ENCODE data around the gene GNAT1. TPM values are rescaled to one million over a fixed set of nuclear protein-coding genes. Genes with fewer than 3 reads are reported as not detected.
"Not testable (repeated sequence)": the region's sequence is repeated elsewhere in the genome, so short reads cannot be mapped to it uniquely, and the experiment has no call there.

GNAT1 gene
- polyA plus RNA-seq, 4 donors, result not detected

- no peak for DNase-seq (ENCODE audit: low read depth in 4 of 4, low spot score in 3 of 4)
Measured at GRCh38 chr3:50201573-50202315, 10.3 kb downstream of the GNAT1 start.

DNA sequence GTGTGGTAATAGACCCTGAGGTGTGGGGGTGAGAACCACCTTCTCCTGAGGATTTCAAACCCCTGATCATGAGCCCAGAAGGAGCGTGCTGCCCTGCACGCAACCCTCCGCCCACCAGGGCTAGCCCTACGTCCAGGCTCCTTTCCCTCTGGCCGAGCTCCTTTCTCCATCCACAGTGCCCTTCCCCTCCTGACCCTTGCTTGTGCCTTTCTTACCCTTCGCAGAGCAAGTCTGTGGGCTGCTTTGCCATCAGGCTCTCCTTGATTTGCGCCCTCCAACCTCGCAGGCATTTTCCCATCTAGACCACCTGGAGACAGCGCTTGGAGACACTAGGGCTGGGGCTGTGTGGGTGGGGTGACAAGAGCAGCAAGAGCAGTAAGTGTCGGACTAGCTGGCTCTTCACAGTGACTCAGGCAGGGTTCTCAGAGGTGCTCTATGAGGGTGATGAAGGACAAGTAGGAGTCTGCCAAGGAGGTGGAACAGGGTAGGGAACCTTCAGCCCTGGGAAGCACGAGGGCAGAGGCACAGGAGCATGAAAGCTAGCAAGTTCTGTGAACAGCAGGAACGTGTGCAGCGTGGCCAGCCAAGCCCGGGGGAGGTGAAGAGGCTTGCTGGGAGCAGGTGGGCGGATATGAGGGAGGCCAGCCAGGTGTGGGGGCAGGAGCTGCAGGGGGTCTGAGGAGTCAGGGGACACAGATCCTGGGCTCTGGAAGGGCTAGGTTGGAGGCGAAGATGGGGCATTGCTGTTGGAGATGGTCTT, 11.1 kb downstream of the GNAT1 start:
- DNase-seq (ENCODE audit: low read depth in 4 of 4, low spot score in 3 of 4), result no peak

DNA sequence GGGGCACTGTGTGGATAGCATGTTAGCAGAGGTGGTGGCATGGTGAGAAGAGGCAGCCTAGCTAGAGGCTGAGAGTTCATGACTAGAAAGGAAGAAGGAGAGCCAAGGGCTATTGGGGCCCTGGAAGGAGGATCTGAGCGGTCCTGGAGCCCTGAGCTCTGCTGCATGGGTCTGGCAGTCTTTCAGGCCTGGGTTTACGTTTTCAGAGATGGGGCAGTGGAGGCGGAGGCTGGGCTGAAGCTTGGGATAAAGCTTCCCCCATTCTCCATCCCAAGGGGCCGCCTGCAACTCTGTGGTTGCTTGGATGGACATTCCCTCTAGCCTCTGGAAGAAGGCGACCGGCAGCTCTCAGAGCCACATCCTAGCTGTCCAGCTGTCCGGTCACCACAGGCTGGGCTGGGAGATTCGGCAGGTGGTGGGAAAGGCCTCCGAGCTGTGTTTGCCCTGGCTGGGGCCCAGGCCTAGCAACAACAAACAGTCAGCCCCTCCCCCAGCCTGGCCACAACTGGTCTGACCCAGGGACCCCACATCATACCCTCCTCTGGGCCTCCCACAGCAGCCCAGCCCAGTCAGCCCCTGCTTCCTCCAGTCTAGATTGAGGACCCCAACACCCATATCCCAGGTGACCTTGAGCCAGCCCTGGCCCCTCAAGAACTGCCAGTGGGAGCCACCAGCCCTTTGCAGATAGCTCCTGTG, 11.9 kb downstream of the GNAT1 start:
- no peak for DNase-seq (ENCODE audit: low read depth in 4 of 4, low spot score in 3 of 4)

DNA sequence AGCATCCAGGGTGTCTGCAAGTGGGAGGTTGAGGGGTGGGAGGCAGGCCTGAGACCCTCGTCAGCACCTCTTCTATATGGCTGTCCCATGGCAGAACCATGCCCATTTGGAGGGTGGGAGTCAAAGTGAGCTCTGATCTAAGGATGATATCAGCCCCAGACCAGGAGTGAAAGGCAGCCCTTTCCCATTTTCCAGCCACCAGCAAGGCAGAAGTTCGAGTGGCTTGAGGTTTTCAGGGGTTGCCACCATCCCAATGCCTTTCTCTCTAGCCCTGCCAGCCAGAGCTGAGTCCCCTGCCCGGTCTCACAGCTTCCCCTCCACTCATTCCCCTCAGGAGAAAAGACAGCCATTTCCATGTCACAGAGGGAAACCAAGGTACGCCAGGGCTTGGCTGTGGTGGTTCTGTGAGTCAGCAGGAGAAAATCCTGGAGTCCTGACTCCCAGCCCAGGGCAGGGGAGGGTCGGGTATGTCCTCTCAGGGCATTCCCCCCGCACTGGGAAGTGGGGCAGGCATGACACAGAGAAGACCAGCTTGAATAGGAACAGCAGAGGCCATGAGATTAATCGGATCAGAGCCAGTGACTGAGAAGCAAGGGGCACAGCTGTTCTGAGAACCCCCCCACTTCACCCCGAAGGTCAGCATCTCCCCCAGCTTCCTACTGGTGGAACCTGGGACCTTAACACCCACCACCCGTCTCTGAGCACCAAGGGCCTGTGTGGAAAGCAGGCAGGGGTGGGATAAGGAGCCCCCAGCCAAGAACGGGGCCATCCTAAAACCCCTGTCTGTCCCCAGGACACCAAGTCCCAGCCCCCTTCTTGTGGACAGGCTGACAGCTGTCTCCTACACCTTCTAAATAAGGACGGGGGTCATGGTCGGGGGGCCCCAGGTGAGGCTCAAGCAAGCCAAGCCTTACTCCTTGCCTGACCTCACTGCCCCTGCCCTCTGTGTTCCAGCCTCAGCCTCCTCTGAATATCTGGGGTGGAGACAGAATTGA, 12.7 kb downstream of the GNAT1 start:
- DNase-seq (ENCODE audit: low read depth in 4 of 4, low spot score in 3 of 4), result no peak

DNA sequence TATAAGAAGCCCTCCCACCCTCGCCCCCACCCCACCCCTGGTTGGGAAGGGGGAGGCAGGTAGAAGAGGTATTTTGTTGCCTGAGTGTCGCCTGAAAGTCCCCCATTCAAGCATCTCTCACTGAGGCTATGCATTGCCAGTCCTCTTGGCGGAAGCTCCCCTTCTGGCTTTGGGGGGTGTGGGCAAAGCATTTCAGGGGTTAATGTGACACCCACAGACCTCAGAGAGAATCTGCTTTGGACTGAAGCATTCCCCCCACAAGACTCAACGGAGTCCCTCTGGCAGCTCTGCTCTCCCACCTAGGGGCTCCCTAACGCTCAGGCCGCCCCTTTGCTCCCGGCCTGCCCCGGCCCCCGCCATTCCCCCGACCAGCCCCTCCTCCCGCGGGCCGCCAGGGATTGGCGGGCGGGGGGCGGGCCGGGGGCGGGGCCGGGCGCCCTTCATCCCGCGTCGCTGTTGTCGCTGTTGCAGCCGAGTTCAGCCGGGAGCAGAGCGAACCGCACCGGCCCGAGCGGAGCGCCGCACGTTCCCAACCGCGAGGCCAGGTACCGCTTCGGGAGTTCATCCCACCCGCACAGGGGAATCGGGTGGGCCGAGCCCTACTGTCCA, 13.5 kb downstream of the GNAT1 start, which contains the start of gene SLC38A3:
TSS of gene SLC38A3 (plus strand) at position 468 of the 609 bp plus-strand sequence. CDS start 8,929 bp downstream, outside the sequence.
- DNase-seq (ENCODE audit: low read depth in 4 of 4, low spot score in 3 of 4), result no peak

DNA sequence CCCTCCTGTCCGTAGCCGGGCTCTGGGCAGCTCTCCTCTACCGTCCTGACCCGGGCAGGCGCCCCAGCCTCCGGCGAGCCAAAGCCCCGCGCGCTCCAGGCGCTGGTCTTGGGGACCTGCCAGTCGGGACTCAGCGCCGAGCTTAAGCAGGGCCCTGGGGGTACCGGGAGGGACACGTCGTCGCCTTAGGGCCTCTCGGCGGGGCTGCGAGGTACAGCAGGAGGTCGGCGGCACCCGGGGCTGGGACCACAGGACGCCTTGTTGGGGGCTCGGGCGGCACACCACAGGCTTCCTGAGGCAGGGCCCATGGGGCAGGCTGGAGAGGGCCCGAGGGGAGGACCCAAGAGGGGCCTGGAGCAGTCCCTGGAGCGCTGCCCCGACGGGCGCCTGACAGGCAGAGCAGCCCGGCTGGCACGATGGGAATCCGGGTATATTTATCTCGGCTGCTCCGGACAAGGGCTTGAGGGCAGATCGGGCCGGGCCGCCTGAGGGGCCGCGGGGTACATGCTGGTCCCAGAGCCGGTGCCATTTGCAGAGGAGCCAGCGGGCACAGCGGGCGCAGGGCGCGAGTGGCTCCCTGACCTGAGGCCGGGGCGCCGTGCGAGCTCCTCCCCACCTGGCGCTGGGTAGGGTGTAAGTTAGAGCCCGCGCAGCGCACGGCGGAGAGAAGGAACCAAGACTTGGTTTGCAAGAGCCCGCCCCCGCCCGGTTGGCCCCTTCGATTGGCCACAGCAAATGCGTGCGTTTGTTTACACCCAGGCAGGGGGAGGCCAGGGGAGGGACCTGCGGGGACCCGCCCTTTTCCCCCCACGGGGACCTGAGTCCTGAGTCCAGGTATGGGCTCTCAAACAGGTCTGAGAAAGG, 14.2 kb downstream of the GNAT1 start:
- no peak for DNase-seq (ENCODE audit: low read depth in 4 of 4, low spot score in 3 of 4)

DNA sequence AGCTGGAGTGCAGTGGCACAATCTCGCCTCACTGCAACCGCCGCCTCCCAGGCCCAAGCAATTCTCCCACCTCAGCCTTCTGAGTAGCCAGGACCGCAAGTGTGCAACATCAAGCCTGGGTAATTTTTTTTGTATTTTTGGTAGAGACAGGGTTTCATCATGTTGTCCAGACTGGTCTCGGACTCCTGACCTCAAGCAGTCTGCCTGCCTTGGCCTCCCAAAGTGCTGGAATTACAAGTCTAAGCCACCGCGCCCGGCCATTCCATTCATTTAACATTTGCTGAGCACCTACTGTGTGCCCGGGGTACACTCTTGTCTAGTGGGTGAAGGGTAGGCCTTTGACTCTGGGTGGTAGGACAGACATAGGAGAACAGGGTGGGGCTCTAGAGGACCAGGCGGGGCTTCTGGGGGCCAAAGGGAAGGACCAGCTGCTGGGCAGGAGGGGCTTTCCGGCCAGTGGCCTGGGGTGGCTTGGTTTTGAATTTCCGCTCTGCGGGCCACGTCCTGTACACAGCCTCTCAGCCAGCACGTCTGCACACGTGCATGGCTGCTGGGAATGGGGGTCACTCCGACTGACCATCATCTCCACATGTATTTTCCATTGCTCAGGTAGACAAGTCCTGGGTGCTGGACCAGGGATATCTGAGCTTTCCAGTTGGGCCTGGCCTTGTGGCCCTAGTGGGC, 16.1 kb downstream of the GNAT1 start:
- no peak for DNase-seq (ENCODE audit: low read depth in 4 of 4, low spot score in 3 of 4)

- no peak for DNase-seq (ENCODE audit: low read depth in 4 of 4, low spot score in 3 of 4)
Measured at GRCh38 chr3:50208677-50209344, 17.4 kb downstream of the GNAT1 start.

DNA sequence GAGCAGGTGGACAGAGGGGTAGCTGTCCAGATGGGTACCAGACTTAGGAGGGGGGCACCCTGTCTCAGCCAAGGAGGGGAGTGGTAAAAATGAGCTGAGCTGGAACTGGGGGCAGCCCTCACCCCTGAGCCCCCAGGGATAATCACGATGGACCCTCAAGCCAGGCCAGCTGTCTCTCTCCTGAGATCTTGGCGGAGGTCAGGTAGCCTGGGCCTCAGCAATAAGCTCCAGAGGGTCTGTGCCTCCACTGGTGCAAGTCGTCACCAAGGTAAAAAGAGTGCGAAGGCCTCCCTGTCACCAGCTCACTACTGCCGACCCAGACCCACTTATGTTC, 18.7 kb downstream of the GNAT1 start:
- no peak for DNase-seq (ENCODE audit: low read depth in 4 of 4, low spot score in 3 of 4)

DNA sequence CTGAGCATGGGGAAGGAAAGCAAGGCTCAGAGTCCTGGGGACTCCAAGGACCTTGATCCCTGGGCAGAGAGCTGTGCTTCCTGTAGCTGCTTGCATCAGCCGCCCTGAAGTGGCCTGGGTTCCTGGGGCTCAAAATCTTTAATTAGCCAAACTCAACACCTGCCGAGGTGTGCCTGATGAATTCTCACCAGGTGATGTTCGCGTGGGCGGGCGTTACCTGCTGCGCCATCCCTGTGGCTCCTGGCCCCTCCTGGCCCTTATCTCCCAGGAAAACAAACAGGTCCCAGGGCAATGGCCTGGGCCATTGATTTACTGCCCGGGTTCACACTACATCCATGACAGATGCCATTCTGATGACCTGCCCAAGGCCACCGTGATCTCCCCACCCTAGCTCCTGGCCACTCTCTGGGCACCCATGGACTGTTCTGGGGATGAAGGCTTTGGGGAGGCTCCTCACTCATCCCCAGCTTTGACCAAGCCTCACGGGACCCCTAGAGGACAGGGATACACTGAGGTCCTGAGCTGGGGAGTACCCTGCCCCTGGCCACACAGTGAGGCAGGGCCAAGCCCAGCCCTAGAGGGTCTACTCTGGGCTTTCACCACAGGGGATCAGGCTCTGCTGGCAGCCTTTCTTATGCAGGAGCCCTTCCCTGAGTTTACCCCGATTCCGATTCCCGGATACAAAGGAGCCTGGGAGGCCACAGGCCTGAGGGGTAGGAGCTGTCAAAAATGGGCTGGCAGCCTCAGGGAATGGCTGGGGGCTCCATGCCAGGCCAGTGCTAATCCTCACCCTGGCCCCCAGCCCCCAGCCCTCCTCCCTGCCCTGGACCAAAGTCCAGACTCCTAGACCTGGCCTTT, 19.3 kb downstream of the GNAT1 start:
- no peak for DNase-seq (ENCODE audit: low read depth in 4 of 4, low spot score in 3 of 4)

- not testable (repeated sequence) for DNase-seq (ENCODE audit: low read depth in 4 of 4, low spot score in 3 of 4)
Measured at GRCh38 chr3:50211368-50211717, 19.9 kb downstream of the GNAT1 start.

DNA sequence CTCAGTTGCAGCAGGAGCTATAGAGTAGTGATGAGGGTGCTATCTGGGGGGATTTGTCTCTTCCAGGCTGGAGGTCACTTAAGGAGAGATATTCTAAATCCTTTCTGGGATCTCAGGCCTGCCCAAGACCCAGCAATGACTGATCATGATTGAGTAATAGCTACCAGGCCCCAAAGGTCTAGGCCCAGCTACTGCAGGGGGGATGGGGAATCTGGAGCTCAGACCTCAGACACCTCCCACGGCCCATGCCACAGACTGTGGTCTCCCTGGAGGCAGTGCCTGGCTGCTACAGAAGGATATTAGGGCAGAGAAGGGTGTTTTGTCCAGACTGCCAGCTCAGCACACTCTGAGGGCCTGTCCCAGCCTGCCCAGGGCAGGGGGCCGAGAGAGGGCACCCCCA, 20.5 kb downstream of the GNAT1 start:
- no peak for DNase-seq (ENCODE audit: low read depth in 4 of 4, low spot score in 3 of 4)

DNA sequence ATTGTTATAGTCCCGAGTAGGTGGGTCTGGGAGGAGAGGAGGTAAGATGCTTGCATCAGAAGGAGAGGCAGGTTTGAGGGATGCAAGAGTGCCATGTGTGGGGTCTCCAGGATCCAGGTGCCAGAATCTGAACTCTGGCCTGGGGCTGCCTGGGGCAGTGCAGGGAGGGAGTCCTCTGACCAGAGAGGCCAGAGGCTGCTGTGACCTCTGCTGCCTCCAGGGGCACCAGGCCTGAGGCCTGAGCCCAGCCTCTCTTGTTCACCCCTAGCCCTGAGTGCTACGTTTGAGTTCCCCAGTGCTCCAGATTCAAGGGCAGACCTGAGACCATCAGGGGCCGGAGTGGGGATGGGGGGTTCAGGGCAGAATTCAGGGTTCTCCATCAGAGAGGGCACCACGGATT, 21.1 kb downstream of the GNAT1 start:
- DNase-seq (ENCODE audit: low read depth in 4 of 4, low spot score in 3 of 4), result no peak

DNA sequence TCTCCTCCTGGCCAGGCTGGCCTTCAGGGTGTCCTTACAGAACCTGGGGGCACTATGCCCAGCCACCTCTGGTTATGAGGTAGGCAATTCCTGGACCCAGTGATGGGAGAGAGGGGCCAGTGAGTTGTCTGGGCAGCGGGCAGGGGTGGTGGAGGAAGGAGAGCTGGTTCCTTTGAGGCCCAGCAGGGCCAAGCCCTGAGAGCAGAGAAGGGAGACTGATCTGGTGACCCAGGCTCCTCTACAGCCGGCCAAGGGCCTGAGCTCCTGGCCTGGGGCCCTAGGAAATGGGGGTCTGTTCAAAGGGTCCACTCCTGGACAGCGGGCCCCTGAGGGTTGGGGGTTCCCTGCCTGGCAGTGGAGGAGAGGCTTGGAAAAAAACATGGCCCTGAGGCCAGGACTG, 21.6 kb downstream of the GNAT1 start:
- no peak for DNase-seq (ENCODE audit: low read depth in 4 of 4, low spot score in 3 of 4)

GRCh38 chr3:50213373-50213772, 22.0 kb downstream of the GNAT1 start:
- no peak for DNase-seq (ENCODE audit: low read depth in 4 of 4, low spot score in 3 of 4)

DNA sequence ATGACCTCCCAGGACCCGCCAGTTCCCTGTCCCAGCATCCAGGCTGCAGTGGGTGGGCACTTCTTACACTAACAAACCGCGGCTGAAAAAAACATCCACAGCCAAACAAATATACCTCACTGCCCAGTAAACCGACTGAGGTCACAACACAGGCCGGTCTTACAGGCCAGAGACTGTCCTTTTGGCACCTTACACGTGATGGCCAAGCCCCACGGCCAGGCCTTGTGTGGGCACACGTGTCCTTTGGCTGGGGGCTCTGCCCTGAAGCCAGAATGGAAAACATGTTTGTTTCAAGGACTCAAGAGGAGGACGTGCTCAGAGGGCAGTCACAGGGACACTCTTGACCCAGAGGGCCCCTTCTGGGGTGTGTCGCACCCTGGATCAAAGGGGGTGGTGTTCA, 23.4 kb downstream of the GNAT1 start:
- no peak for DNase-seq (ENCODE audit: low read depth in 4 of 4, low spot score in 3 of 4)

- no peak for DNase-seq (ENCODE audit: low read depth in 4 of 4, low spot score in 3 of 4)
Measured at GRCh38 chr3:50215529-50215928, 24.1 kb downstream of the GNAT1 start.
